Esophagus muscularis mucosa (tissue), 4 donors: ENCODE measurements around the gene CFAP57.

Experiments
- CTCF ChIP-seq, 3 experiments: fragments of 200-600 bp in 2 of 3; fragments of 450-650 bp in 1 of 3; sonication (generic) in 2 of 3; IDR thresholded peaks; one replicate each; pipeline ENCODE4 v1.5.1; 2017 to 2019; ENCODE audit warnings: antibody characterized with exemption in 3 of 3, mild to moderate bottlenecking in 2 of 3, moderate library complexity in 1 of 3
- EP300 ChIP-seq: sonication (generic); formaldehyde crosslinking; IDR thresholded peaks from one replicate; pipeline ENCODE4 v1.6.1; 2017; ENCODE audit warnings: antibody characterized with exemption
- POLR2A ChIP-seq: fragments of 450-650 bp; IDR thresholded peaks from one replicate; pipeline ENCODE4 v1.6.1; 2017; ENCODE audit warnings: antibody characterized with exemption, moderate library complexity, mild to moderate bottlenecking, low read depth
- POLR2AphosphoS5 ChIP-seq, 2 donors: sonication (generic); formaldehyde crosslinking; IDR thresholded peaks; one replicate each; pipeline ENCODE4 v1.6.1; 2017; ENCODE audit warnings: antibody characterized with exemption in 2 of 2

GRCh38 chr1:43279161-43279560, 107.0 kb downstream of the CFAP57 start:
- TF ChIP-seq POLR2AphosphoS5 (IDR thresholded peaks at IDR 0.05) = no peak
- no peak for TF ChIP-seq CTCF (IDR thresholded peaks at IDR 0.05)
- no peak for TF ChIP-seq EP300
- TF ChIP-seq POLR2A = no peak
